Measurements from ENCODE around the gene UTP3. TPM values are rescaled to one million over a fixed set of nuclear protein-coding genes. Genes with fewer than 3 reads are reported as not detected.
"Not testable (repeated sequence)": the region's sequence is repeated elsewhere in the genome, so short reads cannot be mapped to it uniquely, and the experiment has no call there.

The UTP3 gene
- polyA plus RNA-seq, 6 donors from 2014 or later: 2.3 to 18.2 (median 13.6) TPM

GRCh38 chr4:70671091-70671490 is 17.2 kb upstream of the UTP3 start:
- peaks cover 29 to 66% (median 65%) of the 10 kb centered on the region in 3 donors for H3K4me1 Mint-ChIP-seq
- H3K27me3 Mint-ChIP-seq: no peaks in the 10 kb centered on the region
- peak overlapping the region in 3 of 8 donors; percentile 44 to 64 (median 49) for H3K4me3 Mint-ChIP-seq
- H3K27ac Mint-ChIP-seq: peak overlapping the region in 5 of 6 donors; percentile 30 to 79 (median 39)
- no peaks in the 10 kb centered on the region for H3K9me3 Mint-ChIP-seq
- ATAC-seq (ENCODE audit: low read depth in 2 of 2) (peak in 1 of 2 donors; percentile 20), DNase-seq (no peak)
- peaks cover 0 to 3% of the 10 kb centered on the region in 2 donors for H3K36me3 Mint-ChIP-seq

DNA sequence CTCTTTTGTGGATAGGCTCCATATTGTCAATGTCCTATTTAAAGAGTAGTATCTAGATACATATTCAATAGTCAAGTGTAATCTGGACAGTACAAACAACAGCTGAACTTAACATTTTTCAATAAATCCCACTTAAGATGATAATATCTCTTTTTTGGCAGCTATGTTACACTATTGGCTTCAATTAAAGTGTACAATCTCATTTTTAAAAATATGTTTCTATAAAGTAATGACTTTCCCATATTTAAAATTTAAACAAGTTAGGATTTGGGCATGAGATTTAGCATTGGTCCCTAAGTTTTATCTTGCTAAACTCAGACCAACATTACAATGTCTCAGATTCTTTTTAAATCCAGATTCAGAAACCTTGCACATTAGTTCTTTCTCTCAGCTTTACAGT is 14.1 kb upstream of the UTP3 start:
- Mint-ChIP-seq H3K27ac (no peak overlapping the region), H3K9me3 (no peaks in the 10 kb centered on the region), H3K36me3 (no peaks in the 10 kb centered on the region), H3K27me3 (no peaks in the 10 kb centered on the region), H3K4me1 (peaks cover 46 to 72% (median 61%) of the 10 kb centered on the region in 3 donors), H3K4me3 (no peak overlapping the region)
- ATAC-seq (ENCODE audit: low read depth in 2 of 2) (no peak), DNase-seq (no peak)

- H3K36me3 Mint-ChIP-seq: no peaks in the 10 kb centered on the region
- H3K27ac Mint-ChIP-seq: no peak overlapping the region
- no peaks in the 10 kb centered on the region for H3K27me3 Mint-ChIP-seq
- no peaks in the 10 kb centered on the region for H3K9me3 Mint-ChIP-seq
- no peak overlapping the region for H3K4me3 Mint-ChIP-seq
- no peak for DNase-seq
- peaks cover 50 to 78% (median 63%) of the 10 kb centered on the region in 3 donors for H3K4me1 Mint-ChIP-seq
- ATAC-seq (ENCODE audit: low read depth in 2 of 2): no peak
Observed at GRCh38 chr4:70674731-70675130, 13.6 kb upstream of the UTP3 start.

DNA sequence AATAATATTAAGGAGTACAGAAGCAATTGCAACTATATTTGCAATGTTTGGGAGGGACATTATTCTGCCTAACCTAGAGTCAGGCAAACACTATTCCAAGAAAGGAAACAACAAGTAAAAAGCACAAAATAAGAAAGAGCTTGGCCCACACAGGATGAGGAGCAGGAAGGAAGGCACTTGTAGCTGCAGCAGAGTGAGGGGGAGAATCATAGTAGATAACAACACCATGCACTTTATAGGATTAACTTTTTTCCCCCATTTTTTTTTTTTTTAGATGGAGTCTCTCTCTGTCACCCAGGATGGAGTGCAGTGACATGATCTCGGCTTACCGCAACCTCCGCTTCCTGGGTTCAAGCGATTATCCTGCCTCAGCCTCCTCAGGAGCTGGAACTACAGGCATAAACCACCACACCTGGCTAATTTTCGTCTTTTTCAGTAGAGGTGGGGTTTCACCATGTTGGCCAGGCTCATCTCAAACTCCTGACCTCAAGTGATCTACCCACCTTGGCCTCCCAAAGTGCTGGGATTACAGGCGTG is 11.7 kb upstream of the UTP3 start:
- DNase-seq (no peak), ATAC-seq (ENCODE audit: low read depth in 2 of 2) (no peak)
- no peaks in the 10 kb centered on the region for H3K27me3 Mint-ChIP-seq
- peak overlapping the region in 5 of 8 donors; percentile 16 to 67 (median 27) for H3K4me3 Mint-ChIP-seq
- no peaks in the 10 kb centered on the region for H3K9me3 Mint-ChIP-seq
- peaks cover 49 to 79% (median 61%) of the 10 kb centered on the region in 3 donors for H3K4me1 Mint-ChIP-seq
- H3K27ac Mint-ChIP-seq: peak overlapping the region in 3 of 6 donors; percentile 36 to 62 (median 41)
- H3K36me3 Mint-ChIP-seq: no peaks in the 10 kb centered on the region

GRCh38 chr4:70678383-70678999 is 9.8 kb upstream of the UTP3 start:
- Mint-ChIP-seq H3K36me3 (no peaks in the 10 kb centered on the region), H3K4me1 (peaks cover 44 to 73% (median 53%) of the 10 kb centered on the region in 3 donors), H3K4me3 (peak overlapping the region in 7 of 8 donors; percentile 17 to 77 (median 29)), H3K9me3 (no peaks in the 10 kb centered on the region), H3K27me3 (no peaks in the 10 kb centered on the region), H3K27ac (peak overlapping the region in 5 of 6 donors; percentile 1 to 68 (median 34))
- peak in 1 of 2 donors; percentile 55 for ATAC-seq (ENCODE audit: low read depth in 2 of 2)
- DNase-seq: no peak

DNA sequence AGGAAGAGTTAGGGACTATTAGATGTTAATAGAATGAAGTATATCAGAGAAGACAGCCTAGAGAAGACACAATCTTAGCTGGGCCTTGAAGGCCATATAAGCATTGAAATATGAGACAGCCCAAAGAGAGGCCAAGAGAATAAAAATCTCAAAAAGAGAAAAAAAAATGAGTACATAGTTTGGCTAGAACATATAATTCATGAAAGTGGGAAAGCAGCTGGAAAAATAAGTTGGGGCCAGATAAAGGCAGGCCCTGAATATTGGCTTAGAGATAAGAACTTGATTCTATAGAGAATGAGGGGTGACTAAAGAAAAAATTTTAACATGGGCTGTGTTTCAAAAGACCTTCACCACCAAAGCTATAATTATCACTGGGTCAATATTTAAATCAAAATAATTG is 7.4 kb upstream of the UTP3 start:
- ATAC-seq (ENCODE audit: low read depth in 2 of 2) (no peak), DNase-seq (no peak)
- H3K9me3 Mint-ChIP-seq: no peaks in the 10 kb centered on the region
- H3K36me3 Mint-ChIP-seq: no peaks in the 10 kb centered on the region
- H3K27ac Mint-ChIP-seq: peak overlapping the region in 5 of 6 donors; percentile 39 to 92 (median 78)
- no peaks in the 10 kb centered on the region for H3K27me3 Mint-ChIP-seq
- peak overlapping the region in 7 of 8 donors; percentile 55 to 85 (median 75) for H3K4me3 Mint-ChIP-seq
- H3K4me1 Mint-ChIP-seq: peaks cover 38 to 64% (median 43%) of the 10 kb centered on the region in 3 donors

DNA sequence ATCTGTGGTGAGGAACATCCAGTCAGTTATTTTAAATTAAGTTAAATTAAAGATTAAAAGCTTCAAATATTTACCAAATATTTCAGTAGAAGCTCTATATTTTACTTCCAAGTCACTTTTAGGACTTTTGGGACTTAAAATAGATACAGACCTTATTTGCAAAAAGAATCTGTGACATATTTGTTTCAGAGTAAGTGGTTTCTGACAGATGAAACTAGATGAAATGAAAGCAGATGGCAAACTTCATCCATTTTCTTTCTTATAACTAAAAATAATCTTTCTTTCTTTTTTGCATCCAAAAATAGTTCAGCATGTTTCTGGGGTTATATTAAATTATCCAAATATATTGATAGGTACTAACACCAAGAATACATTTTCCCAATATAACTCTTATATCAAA is 6.6 kb upstream of the UTP3 start:
- Mint-ChIP-seq H3K36me3 (no peaks in the 10 kb centered on the region), H3K4me3 (no peak overlapping the region), H3K27ac (no peak overlapping the region), H3K9me3 (no peaks in the 10 kb centered on the region), H3K4me1 (peaks cover 30 to 56% (median 36%) of the 10 kb centered on the region in 3 donors), H3K27me3 (no peaks in the 10 kb centered on the region)
- DNase-seq (no peak), ATAC-seq (ENCODE audit: low read depth in 2 of 2) (no peak)

GRCh38 chr4:70682142-70682541 is 6.2 kb upstream of the UTP3 start:
- not testable (repeated sequence) for H3K27me3 Mint-ChIP-seq; H3K27ac Mint-ChIP-seq; ATAC-seq (ENCODE audit: low read depth in 2 of 2); H3K36me3 Mint-ChIP-seq; H3K4me3 Mint-ChIP-seq; H3K9me3 Mint-ChIP-seq; DNase-seq
- peaks cover 26 to 52% (median 32%) of the 10 kb centered on the region in 3 donors for H3K4me1 Mint-ChIP-seq

DNA sequence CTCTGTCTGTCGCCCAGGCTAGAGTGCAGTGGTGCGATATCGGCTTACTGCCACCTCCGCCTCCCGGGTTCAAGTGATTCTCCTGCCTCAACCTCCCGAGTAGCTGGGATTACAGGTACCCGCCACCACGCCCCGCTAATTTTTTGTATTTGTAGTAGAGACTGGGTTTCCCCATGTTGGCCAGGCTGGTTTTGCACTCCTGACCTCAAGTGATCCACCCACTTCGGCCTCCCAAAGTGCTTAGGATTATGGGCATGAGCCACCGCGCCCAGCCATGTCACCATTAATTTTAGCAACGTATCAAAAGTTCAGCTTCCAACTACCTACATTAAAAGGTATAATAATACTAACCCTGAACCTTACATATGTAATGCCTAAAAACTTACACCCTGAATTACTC is 940 bp upstream of the UTP3 start:
- peaks cover 28 to 50% (median 30%) of the 10 kb centered on the region in 3 donors for H3K4me1 Mint-ChIP-seq
- ATAC-seq (ENCODE audit: low read depth in 2 of 2): peak; percentile 9 to 11
- no peaks in the 10 kb centered on the region for H3K27me3 Mint-ChIP-seq
- H3K27ac Mint-ChIP-seq: peak overlapping the region; percentile 92 to 99 (median 99)
- peaks cover 8% of the 10 kb centered on the region in 2 donors for H3K36me3 Mint-ChIP-seq
- H3K9me3 Mint-ChIP-seq: no peaks in the 10 kb centered on the region
- H3K4me3 Mint-ChIP-seq: peak overlapping the region; percentile 94 to 100 (median 98)
- DNase-seq: peak; percentile 25

GRCh38 chr4:70688795-70689231 is 481 bp downstream of the UTP3 start:
- peak overlapping the region; percentile 92 to 99 (median 99) for H3K27ac Mint-ChIP-seq
- H3K9me3 Mint-ChIP-seq: no peaks in the 10 kb centered on the region
- no peaks in the 10 kb centered on the region for H3K27me3 Mint-ChIP-seq
- peaks cover 8% of the 10 kb centered on the region in 2 donors for H3K36me3 Mint-ChIP-seq
- ATAC-seq (ENCODE audit: low read depth in 2 of 2) (peak in 1 of 2 donors; percentile 0), DNase-seq (no peak)
- H3K4me3 Mint-ChIP-seq: peak overlapping the region; percentile 94 to 100 (median 98)
- peaks cover 28 to 51% (median 30%) of the 10 kb centered on the region in 3 donors for H3K4me1 Mint-ChIP-seq

DNA sequence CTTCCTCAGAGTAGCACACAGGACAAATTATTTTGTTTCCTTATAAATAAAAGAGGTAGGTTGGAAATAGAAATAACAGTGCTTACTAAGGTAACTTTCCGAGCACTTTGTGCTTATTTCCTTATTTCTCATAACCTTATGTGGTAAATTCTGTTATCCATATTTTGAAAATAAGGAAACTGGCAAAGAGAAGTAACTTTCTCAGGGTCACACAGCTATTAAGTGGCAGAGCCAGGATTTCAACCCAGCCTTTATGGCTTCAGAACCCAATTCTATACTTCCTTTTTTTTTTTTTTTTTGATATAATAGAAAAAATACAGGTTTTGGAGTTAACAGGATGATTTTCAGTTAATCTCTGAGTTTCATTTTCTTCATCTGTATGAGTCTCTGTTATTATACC is 3.3 kb downstream of the UTP3 start:
- no peaks in the 10 kb centered on the region for H3K27me3 Mint-ChIP-seq
- DNase-seq (no peak), ATAC-seq (ENCODE audit: low read depth in 2 of 2) (no peak)

DNA sequence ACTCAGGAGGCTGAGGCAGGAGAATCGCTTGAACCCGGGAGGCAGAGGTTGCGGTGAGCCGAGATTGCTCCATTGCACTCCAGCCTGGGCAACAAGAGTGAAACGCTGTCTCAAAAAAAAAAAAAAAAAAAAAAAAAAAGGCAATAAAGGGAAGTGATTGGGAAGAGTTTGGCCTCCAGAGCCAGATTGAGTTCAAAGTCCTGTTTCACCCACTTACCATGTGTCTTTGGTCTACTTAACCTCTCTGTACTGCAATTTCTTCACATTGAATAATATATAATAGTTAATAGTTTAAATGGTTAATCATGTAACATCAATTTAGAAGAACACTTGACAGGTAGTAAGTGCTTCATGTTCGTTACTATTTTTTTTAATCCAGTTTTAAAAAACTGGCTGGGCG is 6.3 kb downstream of the UTP3 start:
- not testable (repeated sequence) for H3K9me3 Mint-ChIP-seq; H3K4me3 Mint-ChIP-seq; H3K36me3 Mint-ChIP-seq; DNase-seq; ATAC-seq (ENCODE audit: low read depth in 2 of 2); H3K27ac Mint-ChIP-seq; H3K27me3 Mint-ChIP-seq
- peaks cover 8 to 30% (median 14%) of the 10 kb centered on the region in 3 donors for H3K4me1 Mint-ChIP-seq

More for the DNA sequence above, 3.3 kb downstream of the UTP3 start:
- no peaks in the 10 kb centered on the region for H3K9me3 Mint-ChIP-seq
- H3K4me3 Mint-ChIP-seq: peak overlapping the region in 2 of 8 donors; percentile 20 to 96
- H3K27ac Mint-ChIP-seq: peak overlapping the region in 3 of 6 donors; percentile 23 to 82 (median 66)
- H3K36me3 Mint-ChIP-seq: peaks cover 8% of the 10 kb centered on the region in 2 donors
- H3K4me1 Mint-ChIP-seq: peaks cover 28 to 54% (median 30%) of the 10 kb centered on the region in 3 donors

- not testable (repeated sequence) for H3K36me3 Mint-ChIP-seq; ATAC-seq (ENCODE audit: low read depth in 2 of 2); H3K27ac Mint-ChIP-seq; H3K27me3 Mint-ChIP-seq; H3K4me3 Mint-ChIP-seq; H3K4me1 Mint-ChIP-seq; DNase-seq; H3K9me3 Mint-ChIP-seq
Observed at GRCh38 chr4:70698435-70698834, 10.1 kb downstream of the UTP3 start.

DNA sequence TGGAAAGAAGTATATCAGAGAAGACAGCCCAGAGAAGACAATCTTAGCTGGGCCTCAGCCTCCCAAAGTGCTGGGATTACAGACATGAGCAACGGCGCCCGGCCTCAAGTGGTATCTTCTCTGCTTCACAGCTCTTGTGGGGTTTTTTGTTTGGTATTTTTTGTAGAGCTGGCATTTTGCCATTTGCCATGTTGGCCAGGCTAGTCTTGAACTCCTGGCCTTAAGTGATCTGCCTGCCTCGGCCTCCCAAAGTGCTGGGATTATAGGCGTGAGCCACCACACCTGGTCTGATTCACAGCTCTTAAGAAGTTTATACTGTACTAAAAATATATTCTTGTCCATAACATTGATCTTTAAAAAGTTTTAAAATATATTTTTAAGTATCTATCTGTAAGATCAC is 12.4 kb downstream of the UTP3 start:
- H3K27me3 Mint-ChIP-seq: no peaks in the 10 kb centered on the region

More for the DNA sequence above, 12.4 kb downstream of the UTP3 start:
- H3K4me3 Mint-ChIP-seq: no peak overlapping the region
- H3K27ac Mint-ChIP-seq: no peak overlapping the region
- H3K4me1 Mint-ChIP-seq: peaks cover 14 to 18% (median 15%) of the 10 kb centered on the region in 3 donors
- H3K9me3 Mint-ChIP-seq: no peaks in the 10 kb centered on the region
- no peak for ATAC-seq (ENCODE audit: low read depth in 2 of 2)
- H3K36me3 Mint-ChIP-seq: no peaks in the 10 kb centered on the region
- no peak for DNase-seq
